ENCODE measurements around the gene ADAM19. TPM values are rescaled to one million over a fixed set of nuclear protein-coding genes. Genes with fewer than 3 reads are reported as not detected.
A peak's percentile ranks its signal among the peaks of the same experiment; 100 is the strongest.

The ADAM19 gene
- total RNA-seq, 2 donors from 2014 or later: 2.9 to 12.8 TPM

DNA sequence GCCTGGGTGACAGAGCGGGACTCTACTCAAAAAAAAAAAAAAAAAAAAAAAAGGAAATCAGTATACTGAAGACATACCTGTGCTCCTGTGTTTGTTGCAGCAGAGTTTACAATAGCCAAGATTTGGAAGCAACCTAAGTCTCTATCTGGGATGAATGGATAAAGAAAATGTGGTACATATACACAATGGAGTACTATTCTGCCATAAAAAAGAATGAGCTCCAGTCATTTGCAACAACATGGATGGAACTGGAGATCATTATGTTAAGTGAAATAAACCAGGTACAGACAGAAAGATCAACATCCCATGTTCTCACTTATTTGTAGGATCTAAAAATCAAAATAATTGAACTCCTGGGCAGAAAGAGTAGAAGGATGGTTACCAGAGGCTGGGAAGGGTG, 22.9 kb downstream of the ADAM19 start:
- H3K9me3 ChIP-seq: no peaks in the 10 kb centered on the region
- DNase-seq: no peak
- no peaks in the 10 kb centered on the region for H3K4me1 ChIP-seq
- TF ChIP-seq, protein P1, sequence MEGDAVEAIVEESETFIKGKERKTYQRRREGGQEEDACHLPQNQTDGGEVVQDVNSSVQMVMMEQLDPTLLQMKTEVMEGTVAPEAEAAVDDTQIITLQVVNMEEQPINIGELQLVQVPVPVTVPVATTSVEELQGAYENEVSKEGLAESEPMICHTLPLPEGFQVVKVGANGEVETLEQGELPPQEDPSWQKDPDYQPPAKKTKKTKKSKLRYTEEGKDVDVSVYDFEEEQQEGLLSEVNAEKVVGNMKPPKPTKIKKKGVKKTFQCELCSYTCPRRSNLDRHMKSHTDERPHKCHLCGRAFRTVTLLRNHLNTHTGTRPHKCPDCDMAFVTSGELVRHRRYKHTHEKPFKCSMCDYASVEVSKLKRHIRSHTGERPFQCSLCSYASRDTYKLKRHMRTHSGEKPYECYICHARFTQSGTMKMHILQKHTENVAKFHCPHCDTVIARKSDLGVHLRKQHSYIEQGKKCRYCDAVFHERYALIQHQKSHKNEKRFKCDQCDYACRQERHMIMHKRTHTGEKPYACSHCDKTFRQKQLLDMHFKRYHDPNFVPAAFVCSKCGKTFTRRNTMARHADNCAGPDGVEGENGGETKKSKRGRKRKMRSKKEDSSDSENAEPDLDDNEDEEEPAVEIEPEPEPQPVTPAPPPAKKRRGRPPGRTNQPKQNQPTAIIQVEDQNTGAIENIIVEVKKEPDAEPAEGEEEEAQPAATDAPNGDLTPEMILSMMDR (IDR thresholded peaks at IDR 0.05): no peak
- no peaks in the 10 kb centered on the region for H3K36me3 ChIP-seq
- no peaks in the 10 kb centered on the region for H3K27me3 ChIP-seq
- H3K9ac ChIP-seq (ENCODE audit: low read depth in 2 of 2, low read length in 2 of 2): no peak overlapping the region
- no peak overlapping the region for H3K27ac ChIP-seq
- H3K4me3 ChIP-seq: no peak overlapping the region
- intact Hi-C loops (cut with DNase I): no loop called here

DNA sequence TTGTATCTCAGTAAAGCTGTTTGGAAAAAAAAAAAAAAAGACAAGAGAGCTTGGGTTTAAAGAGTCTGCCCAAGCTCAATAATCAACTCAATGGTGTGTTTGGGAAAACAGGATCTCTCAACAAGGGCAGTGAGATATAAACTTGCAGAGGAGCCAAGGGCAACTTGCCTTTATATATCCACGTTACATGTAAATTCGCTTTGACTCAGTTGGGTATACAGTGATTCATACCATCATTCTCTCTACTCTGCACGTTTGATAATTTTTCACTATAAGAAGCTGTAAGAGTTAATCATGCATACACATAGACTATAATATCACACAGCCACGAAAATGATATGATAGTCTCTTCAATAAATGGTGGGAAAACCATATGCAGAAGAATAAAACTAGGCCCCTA, 24.9 kb downstream of the ADAM19 start:
- intact Hi-C loops (cut with DNase I): no loop called here
- Histone ChIP-seq H3K4me1 (no peaks in the 10 kb centered on the region), H3K4me3 (no peak overlapping the region), H3K36me3 (no peaks in the 10 kb centered on the region), H3K9me3 (no peaks in the 10 kb centered on the region), H3K27ac (no peak overlapping the region), H3K27me3 (no peaks in the 10 kb centered on the region), H3K9ac (ENCODE audit: low read depth in 2 of 2, low read length in 2 of 2) (no peak overlapping the region)
- TF ChIP-seq, protein P1 (IDR thresholded peaks at IDR 0.05): no peak
- no peak for DNase-seq

DNA sequence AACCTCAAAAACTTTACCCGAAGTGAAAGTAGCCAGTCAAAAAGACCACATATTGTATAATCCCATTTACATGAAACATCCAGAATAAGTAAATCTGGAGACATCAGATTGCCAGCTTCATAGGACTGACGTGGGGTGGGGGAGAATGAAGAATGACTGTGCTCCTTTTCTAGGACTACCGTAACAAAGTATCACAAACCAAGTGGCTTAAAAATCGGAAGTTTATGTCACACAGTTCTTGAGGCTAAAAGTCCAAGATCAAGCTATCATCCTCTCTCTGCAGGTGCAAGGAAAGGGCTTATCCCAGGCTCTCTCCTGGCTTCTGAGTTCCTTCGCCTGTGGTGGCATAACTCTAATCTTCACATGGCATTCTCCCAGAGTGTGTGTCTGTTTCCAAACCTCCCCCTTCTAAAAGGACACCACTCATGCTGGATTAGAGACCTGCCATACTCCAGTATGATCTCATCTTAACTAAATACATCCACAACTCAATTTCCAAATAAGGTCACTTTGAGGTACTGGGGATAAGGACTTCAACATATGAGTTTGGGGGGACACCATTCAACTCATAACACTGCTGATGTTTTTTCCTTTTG, 25.5 kb downstream of the ADAM19 start:
- no peak overlapping the region for H3K4me3 ChIP-seq
- peak overlapping the region; percentile 42 for H3K27ac ChIP-seq
- no peaks in the 10 kb centered on the region for H3K27me3 ChIP-seq
- TF ChIP-seq, protein P1 (IDR thresholded peaks at IDR 0.05): no peak
- H3K9me3 ChIP-seq: no peaks in the 10 kb centered on the region
- H3K9ac ChIP-seq (ENCODE audit: low read depth in 2 of 2, low read length in 2 of 2): peak overlapping the region in 1 of 2 donors; percentile 48
- no peak for DNase-seq
- no peaks in the 10 kb centered on the region for H3K36me3 ChIP-seq
- H3K4me1 ChIP-seq: no peaks in the 10 kb centered on the region
- intact Hi-C loops (cut with DNase I): no loop called here

DNA sequence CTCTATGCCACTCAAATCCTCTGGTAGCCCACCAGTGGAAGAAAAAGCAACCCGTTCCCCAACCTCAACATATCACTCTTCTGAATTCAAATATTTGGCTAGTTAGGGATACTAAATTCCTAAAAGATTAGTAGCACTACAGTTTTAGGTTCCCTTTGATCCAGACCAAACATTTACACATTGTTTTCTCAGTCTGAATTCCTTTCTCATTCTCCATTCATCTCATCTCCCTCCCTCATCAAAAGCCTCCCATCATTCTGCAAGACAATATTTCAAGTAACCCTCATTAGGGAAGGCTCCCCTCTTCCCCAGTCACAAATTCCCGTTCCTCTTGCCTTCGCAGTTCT, 26.3 kb downstream of the ADAM19 start:
- Histone ChIP-seq H3K9ac (ENCODE audit: low read depth in 2 of 2, low read length in 2 of 2) (no peak overlapping the region), H3K27me3 (no peaks in the 10 kb centered on the region), H3K9me3 (no peaks in the 10 kb centered on the region), H3K4me1 (no peaks in the 10 kb centered on the region), H3K4me3 (no peak overlapping the region), H3K36me3 (no peaks in the 10 kb centered on the region), H3K27ac (peak overlapping the region; percentile 42)
- intact Hi-C loops (cut with DNase I): no loop called here
- no peak for DNase-seq
- TF ChIP-seq, protein P1 (IDR thresholded peaks at IDR 0.05): no peak

DNA sequence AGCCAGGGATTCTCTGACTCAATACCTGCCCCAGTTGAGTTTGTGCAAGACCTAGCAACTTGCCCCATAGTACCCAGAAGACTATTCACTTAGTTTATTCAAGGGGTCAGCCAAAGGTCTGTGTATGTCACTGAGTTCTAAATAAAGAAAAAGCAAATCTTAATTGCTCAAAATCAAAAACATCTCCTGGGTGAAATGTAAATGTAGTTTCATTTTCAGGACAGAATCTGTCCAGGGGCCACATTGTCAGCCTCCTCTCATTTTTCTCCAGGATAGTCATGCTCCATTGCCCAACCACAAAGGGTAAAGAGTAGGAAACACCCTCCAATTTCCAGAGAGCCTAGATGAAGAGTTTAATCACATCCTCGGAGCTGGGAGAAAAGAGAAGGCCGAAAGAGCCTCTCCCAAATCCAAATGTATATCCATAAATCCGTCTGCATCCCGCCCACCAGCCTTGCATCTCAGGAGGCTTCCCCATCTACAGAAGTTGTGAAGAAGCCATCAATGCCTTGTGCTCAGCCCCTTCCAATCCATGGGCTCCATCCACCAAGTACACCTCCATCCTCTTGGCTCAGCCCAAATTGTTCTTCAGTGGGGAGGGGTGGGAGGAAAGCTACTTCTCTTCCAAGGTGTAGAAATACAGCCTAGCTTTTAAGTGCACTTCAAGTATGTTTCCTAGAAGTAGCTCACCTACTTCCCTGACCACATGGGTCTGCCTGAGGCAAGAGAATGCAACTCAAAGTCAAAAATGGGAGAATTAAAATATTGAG, 26.9 kb downstream of the ADAM19 start:
- Histone ChIP-seq H3K36me3 (no peaks in the 10 kb centered on the region), H3K9me3 (no peaks in the 10 kb centered on the region), H3K9ac (ENCODE audit: low read depth in 2 of 2, low read length in 2 of 2) (no peak overlapping the region), H3K27me3 (no peaks in the 10 kb centered on the region), H3K4me3 (no peak overlapping the region), H3K27ac (peak overlapping the region; percentile 52), H3K4me1 (no peaks in the 10 kb centered on the region)
- DNase-seq: no peak
- TF ChIP-seq, protein P1 (IDR thresholded peaks at IDR 0.05): no peak
- intact Hi-C loops (cut with DNase I): no loop called here

Data from colonic mucosa (tissue), 4 donors.